HG03354 (cell line): Measurements from ENCODE around the gene PAK6.

Source experiments
- ATAC-seq: cut with Tn5 transposase; IDR thresholded peaks from one replicate; pipeline ENCODE4 v1.9.1; 2021; ENCODE audit warnings: mild to moderate bottlenecking; ENCODE audit not compliant: unreplicated experiment, poor library complexity, severe bottlenecking

PAK6 gene

DNA sequence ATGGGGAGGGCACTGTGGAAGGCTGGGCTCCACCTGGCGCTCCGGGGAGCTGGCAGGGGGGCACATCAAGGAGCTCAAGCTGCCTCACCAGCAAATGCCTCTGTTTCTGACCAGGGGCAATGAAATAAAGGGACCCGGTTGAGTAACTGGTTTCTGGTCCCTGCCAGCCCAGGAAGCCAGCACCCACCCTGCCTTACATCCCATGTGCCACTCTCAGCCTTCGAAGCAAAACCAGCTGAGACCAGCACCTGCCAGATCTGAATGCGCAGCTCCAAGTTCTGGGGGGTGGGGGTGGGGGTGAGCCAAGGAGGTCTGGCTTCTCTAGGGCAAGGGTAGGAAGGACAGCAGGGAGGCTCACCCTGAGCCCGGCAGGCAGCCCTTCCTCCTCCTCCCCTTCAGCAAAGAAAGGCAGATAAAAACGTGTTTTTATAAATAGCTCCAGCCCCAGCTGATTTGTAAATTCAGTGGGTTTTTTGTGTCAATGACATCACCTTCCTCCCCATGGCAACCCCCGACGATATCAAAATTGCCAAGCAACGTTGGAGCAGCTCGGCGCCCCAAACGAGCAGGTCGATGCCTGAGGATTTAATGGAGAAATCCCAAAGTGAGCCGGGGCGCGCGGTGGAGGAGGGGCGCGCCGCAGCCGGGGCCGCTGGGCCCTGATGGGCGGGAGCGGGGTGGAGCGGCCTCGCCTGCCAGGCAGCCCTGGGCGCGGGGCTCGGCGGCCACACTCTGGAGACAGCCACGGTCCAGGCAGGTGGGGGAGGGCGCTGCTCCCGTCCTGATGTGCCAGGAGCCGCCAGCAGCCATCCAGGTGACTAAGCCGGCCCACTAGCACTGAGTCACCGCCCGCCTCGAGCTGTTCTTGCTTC is at the start of gene PAK6:
TSS of gene PAK6 (plus strand) at position 532 of the 872 bp plus-strand sequence. CDS start 25,723 bp downstream, outside the sequence.
- no peak for ATAC-seq

DNA sequence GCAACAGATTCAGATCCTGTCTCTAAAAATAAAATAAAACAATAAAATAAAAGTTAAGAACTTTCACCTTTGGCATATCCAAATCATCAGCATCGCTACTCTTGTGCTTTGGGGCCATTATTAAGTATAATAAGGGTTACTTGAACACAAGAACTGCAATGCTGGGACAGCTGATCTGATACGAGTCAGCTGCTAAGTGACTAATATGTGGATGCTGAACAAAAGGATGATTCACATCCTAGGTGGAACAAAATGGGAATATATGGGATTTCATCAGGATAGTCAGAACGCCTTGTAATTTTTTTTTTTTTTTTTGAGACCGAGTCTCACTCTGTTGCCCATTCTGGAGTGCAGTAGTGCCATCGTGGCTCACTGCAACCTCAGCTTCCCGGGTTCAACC is 48.3 kb upstream of the PAK6 start:
- no peak for ATAC-seq

DNA sequence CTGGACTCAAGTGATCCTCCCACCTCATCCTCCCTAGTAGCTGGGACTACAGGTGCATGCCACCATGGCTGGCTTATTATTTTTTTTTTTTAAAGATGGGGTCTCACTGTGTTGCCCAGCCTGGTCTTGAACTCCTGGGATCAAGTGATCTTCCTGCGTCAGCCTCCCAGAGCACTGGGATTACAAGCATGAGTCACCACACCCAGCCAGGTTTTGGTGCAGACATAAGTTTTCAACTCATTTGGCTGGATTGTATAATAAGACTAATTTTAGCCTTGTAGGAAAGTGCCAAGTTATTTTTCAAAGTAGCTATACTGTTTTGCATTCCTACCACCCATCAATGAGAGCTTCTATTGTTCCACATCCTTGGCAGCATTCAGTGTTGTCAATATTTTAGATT is 45.9 kb upstream of the PAK6 start:
- ATAC-seq, result no peak

DNA sequence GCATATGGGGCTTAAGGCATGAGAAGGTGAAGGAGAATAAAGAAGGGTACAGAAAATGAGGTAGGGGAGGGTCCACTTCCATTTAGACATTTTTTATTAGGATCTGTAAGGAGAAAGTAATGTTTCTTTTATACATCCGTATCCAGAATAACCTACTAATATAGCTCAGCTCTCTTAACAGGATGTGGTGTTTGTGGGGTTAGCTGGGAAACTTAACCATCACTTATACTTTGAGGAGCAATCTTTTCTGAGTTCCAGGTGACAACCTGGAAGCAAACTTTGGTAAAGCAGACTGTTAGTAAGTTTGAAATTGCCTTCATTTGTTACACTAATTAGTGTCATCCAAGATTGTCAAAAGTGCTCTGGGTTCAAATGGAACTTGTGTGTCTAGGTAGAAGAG is 41.4 kb upstream of the PAK6 start:
- ATAC-seq, result no peak

DNA sequence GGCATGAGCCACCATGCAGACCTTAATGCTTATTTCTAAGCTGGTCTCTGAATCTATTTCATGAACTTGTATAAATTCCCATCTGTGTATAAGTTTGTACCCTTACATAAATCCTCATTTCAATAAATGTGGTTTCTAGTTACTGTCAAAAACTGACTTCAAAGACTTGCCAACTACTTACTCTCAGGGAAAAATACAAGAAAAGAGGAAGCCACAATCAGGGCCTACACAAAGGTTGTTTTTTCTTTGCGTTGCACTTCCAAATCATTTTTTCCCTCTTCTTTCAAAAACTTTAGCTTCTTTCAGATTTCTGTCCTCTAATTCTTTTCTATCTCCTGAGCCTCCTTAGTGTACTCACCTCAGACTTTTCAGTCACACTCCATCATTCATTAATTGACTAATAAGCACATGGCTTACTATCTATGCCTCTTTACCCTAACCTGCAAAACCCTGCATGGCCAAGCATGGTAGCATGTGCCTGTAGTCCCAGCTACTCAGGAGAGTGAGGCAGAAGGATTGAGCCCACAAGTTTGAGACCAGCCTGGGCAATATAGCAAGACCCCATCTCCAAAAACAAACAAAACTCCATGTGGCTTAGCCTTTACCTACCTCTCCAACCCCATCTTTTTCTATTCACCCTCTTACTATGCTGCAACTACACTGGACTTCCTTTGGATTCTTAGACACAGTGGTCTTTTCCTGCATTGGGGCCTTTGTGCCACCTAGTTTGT is 40.3 kb upstream of the PAK6 start:
- ATAC-seq, result no peak

DNA sequence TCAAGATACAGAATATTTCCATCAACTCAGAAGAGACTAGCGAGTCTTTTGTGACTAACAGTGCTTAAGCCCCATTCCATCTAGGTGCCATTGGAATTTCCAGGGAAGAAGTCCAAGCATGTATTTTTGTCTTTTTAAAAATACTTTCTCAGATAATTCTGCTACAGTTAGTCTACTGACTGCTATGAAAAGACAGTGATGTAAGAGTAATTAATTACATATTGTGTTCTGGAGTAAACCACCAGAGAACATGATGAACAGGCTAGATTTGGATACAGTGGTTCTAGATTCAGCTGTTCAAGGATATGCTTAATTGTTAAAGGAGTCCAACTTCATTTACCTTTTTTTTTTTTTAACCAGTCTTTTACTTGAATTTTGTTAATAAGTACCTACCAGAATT is 34.8 kb upstream of the PAK6 start:
- no peak for ATAC-seq

DNA sequence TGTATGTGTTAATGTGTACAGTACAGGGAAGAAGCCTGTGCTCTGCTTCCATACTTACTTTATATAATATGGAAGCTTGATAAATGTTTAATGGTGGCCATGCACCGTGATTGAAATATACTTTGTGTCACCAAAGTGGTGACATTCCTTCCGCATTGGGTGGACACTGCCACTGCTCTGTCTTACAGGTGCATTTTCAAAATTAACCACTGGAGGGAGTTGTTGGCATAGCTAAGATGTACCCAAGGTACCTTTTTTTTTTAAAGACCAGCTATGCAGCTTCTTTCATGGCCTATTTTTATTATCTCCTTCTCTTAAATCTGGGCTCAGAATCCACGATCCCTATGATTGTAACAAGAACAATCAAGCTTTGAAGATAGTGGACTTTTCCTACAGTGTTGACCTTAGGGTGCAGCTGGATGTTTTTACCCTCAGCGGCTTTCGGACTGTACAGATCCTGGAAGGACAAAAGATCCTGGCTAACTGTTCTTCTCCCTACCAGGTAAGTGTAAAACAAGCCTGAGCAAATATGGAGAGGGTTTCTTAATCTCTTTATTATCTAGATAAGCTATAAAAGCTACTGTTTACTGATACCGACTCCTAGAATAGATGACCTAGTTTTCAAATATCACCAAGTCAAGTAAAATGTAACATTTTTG is 21.6 kb upstream of the PAK6 start:
- no peak for ATAC-seq

DNA sequence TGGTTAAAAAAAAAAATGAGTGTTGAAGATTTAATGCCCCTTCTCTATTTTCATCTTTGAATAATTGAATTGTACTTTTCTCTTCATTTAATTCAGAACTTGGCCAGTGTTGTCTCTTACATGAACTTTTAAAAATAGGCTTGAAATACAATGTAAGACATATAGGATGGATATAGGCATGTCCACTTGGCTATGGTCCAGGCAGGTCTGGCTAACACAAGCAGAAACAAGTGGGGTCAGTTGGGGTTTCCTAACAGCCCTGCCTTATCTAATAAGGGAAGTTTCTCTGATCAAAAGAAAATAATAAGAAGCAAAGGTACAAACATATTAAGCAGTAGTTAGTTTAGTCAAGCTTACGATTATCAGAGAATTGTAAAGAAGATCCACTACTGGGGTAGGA is 19.1 kb upstream of the PAK6 start:
- ATAC-seq, result no peak

DNA sequence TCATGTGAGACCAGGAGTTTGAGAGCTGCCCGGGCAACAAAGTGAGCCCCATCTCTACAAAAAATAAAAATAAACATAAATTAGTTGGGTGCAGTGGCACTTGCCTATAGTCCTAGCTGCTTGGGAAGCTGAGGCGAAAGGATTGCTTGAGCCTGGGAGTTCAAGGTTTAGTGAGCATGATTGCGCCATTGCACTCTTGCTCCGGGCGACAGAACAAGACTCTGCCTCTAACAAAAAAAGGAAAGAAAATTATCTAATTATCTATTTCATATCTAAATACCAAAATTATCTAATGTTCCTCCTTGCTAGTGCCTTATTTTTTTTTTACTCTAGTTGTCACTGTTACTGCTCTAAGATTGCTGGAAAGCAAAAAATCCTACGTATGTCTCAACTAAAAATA is 16.7 kb upstream of the PAK6 start:
- ATAC-seq, result no peak

DNA sequence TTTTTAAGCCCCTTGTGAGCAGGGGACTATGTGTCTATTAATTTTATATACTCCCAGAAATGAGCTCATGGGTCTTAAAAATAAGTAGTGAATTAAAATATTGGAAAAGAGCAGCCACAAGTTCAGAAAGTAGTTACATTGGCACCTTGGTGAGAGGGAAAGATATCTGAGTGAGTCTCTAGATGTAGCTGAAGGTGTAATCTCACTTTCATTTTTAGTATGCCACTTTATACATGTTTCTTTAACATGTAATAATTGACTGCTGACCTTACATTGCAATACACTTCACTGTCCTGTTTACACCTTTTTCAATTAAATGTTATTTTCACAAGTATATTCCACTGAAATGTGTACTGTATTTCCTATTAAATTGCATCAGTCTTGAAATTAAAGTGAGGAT is 12.1 kb upstream of the PAK6 start:
- no peak for ATAC-seq

DNA sequence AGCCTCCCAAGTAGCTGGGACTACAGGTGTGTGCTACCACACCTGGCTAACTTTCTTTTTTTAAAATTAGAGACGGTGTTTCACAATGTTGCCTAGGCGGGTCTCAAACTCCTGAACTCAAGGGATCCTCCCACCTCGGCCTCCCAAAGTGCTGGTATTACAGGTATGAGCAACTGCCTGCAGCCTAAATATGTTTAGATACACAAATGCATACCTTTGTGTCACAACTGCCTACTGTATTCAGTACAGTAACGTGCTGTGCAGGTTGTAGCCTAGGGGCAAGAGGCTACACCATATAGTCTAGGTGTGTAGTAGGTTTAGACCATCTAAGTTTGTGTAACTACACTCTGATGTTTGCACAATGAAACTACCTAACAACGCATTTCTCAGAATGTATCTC is 9.5 kb upstream of the PAK6 start:
- no peak for ATAC-seq

DNA sequence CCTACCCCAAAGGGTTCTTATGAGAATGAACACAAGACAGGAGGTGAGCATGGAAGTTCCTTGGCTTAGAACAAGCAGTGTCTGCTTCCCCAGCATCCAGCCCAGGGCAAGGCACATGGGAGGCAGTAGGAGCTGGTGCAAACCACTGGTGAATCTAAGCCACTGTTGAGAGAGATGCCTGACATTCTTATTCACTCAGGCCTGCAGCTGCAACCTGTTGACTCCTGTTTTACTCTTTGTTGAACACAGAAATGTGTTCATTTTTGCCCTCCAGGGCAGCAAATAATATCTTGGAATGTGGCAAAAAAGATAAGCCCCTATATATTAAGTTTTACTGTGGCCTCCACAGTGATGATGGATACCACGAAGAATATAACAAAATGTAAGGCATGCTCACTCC is 8.9 kb upstream of the PAK6 start:
- no peak for ATAC-seq

DNA sequence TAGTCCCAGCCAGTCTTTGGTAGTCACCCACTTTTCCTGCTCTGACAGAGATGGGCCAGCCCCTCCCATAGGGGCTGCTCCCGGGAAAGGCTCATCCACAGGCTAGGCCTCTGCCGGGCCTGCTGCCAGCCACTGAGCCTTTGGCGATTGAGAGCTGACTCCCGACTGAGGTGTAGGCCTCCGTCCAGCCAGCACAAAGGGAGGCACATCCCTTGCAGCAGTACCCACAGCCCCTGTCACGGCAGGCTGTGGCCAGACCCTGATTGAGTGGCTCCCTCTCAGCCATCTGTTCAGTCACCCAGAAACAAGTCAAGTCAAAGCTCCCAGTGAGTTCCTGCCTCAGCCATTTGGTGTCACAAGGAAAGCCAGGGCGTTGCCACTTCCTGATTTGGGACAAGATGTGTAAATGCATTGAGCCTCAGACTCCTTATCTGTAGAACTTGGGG is 6.2 kb upstream of the PAK6 start:
- ATAC-seq, result no peak

DNA sequence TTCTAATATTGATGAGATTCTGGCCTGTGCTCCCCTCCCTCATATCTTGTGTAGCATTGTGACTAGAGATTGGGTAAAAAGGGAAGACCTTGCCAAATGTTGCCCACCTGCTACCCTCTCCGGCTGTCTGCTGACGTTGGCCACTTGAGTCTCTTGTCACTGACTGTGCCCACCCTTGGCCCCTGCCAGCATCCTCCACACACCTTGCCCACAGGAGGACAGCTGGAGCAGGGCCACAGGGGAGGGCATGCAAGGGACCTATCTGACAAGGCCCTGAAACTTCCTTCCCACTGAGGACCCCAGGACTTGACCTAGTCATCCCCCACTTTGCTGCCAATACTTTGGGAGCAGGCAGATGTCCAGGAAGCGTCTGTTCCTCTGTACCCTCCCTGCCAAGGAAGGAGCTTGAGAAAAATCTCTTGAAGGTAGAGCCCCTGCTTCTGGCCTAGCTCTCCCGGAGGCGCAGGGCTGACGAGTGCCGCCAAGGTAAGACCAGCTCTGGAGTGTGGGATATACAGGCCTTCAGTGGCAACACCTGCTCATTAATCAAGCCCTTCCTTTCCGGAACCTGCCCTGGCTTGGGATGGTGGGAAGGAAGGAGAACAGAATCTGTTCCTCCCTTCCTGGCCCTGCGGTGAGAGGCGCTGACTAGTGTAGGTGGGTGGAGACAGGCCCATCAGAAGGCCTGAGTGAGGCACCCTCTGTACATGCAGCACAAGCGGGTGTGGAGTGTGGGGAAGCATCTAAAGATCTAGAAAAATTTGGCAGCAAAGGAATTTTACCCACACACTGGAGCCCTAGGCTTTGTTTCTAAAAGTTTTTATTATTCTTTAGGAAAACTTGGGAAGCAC is 4.9 kb upstream of the PAK6 start:
- no peak for ATAC-seq

DNA sequence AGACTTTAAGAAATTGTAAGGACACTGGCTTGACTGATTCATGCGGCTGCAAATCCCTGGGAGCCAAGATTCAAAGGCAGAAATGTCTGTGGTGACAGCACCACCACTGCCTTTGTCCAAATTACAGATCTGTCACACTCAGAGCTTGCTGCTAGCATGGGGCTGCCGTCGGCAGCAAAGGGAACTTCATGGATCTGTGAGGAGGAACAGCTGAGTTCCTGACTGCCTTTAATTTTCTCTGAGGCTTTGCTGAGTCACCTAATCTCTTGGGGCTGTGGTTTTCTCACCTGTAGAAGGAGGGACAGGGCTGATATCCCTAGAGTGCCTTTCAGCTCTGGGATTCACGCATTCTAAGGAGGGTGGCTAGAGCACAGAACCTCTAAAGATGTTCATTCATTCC is 4.1 kb upstream of the PAK6 start:
- no peak for ATAC-seq

DNA sequence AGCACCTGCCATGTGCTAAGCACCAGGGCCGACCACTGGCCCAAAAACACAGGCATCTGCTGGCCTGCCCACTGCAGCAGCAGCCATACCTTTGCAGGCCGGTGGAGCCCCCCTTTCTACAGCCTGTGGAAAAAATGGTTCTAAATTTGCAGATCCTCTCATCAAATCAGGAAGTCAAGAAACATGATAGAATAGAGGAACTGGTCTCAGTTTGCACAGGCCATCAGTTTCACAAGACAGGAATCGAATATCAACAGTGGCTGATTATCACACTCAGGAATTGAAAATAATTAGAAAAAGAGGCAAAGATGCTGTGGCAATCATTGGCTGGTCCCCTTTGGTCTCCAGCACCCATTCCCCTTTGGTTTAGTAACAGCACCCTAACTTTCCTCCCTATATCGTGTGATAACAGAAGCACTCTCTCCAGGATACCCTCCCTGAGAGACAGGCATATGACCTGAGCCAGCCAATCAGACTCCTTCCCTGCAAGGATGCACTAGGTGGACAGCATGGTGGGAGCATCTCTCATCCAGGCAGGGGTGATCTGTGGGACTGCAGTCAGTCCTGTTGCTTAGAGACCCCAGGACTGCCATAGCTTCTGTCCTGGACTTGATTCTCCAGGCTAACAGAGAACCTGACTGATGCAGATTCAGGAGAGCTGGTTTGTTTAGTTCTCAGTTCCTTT is 3.5 kb upstream of the PAK6 start:
- no peak for ATAC-seq

DNA sequence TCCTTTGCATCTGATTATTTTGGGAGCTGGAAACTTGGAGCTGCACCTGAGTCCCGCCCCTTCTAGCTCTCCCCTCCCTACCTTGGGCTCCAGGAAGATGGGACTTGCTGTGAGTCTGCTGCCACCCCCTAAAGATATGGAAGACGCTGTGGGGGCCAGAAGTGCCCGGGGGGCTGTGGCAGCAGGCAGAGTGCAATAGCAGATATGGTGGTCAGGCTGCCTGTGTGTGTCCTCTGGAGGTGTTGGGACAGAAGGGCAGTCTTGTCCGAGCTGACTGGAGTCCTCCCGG is 485 bp downstream of the PAK6 start:
- ATAC-seq, result no peak

DNA sequence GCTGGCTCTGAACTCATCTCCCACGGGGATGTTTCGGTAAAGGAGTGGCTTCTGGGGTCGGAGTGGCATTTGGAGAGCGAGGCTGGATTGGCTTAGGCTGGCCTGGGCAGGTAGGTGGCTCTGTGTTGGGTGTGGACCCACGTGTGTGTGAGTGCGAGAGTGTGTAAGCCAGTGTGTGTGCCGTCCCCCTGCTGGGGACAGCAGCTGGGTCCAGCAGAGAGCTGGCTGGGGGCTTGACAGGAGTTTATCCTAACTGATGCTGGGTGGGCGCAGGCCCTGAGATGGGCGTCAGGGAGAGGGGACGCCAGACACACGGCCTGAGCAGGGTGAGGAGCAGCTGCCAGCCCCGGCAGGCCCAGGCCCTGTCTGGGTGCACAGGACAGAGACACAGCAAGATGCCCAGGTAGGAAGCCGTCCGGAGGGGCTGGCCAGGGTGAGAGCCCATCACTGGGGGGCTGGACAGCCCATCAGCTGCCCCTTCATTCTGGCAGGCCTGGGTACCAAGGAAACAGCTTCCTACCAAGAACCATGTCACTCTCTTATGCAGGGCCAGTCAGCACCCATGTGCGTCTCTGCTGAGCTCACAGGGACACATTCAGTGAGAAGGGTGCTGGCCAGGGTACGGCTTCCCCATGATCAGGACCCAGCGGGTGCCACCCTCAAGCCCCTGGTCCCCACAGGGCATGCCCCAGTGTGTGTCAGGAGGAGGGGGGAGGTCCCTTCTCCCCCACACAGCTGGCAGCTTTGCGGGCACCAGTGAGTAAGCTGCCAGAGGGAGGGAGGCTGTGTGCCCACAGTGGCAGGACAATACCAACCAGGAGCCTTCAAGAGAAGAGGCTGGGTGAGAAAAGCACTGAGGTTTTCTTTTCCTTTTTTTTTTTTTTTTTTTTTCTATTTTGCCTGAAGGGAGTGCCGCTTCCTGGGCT is 1.1 kb downstream of the PAK6 start:
- no peak for ATAC-seq
